ENCODE data around the gene RAMAC. TPM values are rescaled to one million over a fixed set of nuclear protein-coding genes. Genes with fewer than 3 reads are reported as not detected.

RAMAC gene
- total and polyA plus RNA-seq, 2 donors from 2014 or later: 18.3 to 20.3 TPM

- Histone ChIP-seq H3K9me3 (ENCODE audit: control insufficient read depth in 2 of 3, insufficient read depth in 1 of 3, low read length in 3 of 3) (no peaks in the 10 kb centered on the region), H3K4me3 (ENCODE audit: low read length in 3 of 3) (peak overlapping the region in 1 of 3 donors; percentile 91), H3K27ac (ENCODE audit: low read depth in 2 of 2, low read length in 2 of 2) (no peak overlapping the region), H3K9ac (ENCODE audit: low read length in 3 of 3) (no peak overlapping the region), H3K36me3 (ENCODE audit: control insufficient read depth in 2 of 3, insufficient read depth in 3 of 3, low read length in 3 of 3) (peaks cover 4 to 21% (median 8%) of the 10 kb centered on the region in 3 donors), H3K4me1 (ENCODE audit: control insufficient read depth in 2 of 3, insufficient read depth in 2 of 3, low read depth in 1 of 3, low read length in 3 of 3) (peaks cover 5 to 19% (median 16%) of the 10 kb centered on the region in 3 donors), H3K27me3 (ENCODE audit: control insufficient read depth, insufficient read depth, low read length) (no peaks in the 10 kb centered on the region)
- no peak for DNase-seq
- intact Hi-C loops (cut with DNase I): no loop called here
- FAIRE-seq: no peak
- TF ChIP-seq CTCF (IDR thresholded peaks at IDR 0.05; ENCODE audit: borderline replicate concordance, extremely low read depth, insufficient read depth): no peak
Observed at GRCh38 chr15:83012636-83013035, 26.6 kb downstream of the RAMAC start.

- TF ChIP-seq CTCF (IDR thresholded peaks at IDR 0.05; ENCODE audit: borderline replicate concordance, extremely low read depth, insufficient read depth): no peak
- Histone ChIP-seq H3K4me3 (ENCODE audit: low read length in 3 of 3) (no peak overlapping the region), H3K4me1 (ENCODE audit: control insufficient read depth in 2 of 3, insufficient read depth in 2 of 3, low read depth in 1 of 3, low read length in 3 of 3) (peaks cover 5 to 19% (median 16%) of the 10 kb centered on the region in 3 donors), H3K27me3 (ENCODE audit: control insufficient read depth, insufficient read depth, low read length) (no peaks in the 10 kb centered on the region), H3K27ac (ENCODE audit: low read depth in 2 of 2, low read length in 2 of 2) (no peak overlapping the region), H3K9ac (ENCODE audit: low read length in 3 of 3) (no peak overlapping the region), H3K36me3 (ENCODE audit: control insufficient read depth in 2 of 3, insufficient read depth in 3 of 3, low read length in 3 of 3) (peaks cover 1 to 24% (median 5%) of the 10 kb centered on the region in 3 donors), H3K9me3 (ENCODE audit: control insufficient read depth in 2 of 3, insufficient read depth in 1 of 3, low read length in 3 of 3) (no peaks in the 10 kb centered on the region)
- intact Hi-C loops (cut with DNase I): no loop called here
- FAIRE-seq (no peak), DNase-seq (no peak)
Observed at GRCh38 chr15:83014205-83014653, 28.2 kb downstream of the RAMAC start.

- no peak overlapping the region for H3K4me3 ChIP-seq (ENCODE audit: low read length in 3 of 3)
- intact Hi-C loops (cut with DNase I): no loop called here
- FAIRE-seq: no peak
Observed at GRCh38 chr15:83015361-83015760, 29.4 kb downstream of the RAMAC start.

More at GRCh38 chr15:83015361-83015760, 29.4 kb downstream of the RAMAC start:
- Histone ChIP-seq H3K27me3 (ENCODE audit: control insufficient read depth, insufficient read depth, low read length) (no peaks in the 10 kb centered on the region), H3K36me3 (ENCODE audit: control insufficient read depth in 2 of 3, insufficient read depth in 3 of 3, low read length in 3 of 3) (peaks cover 0 to 23% (median 3%) of the 10 kb centered on the region in 3 donors), H3K27ac (ENCODE audit: low read depth in 2 of 2, low read length in 2 of 2) (no peak overlapping the region), H3K4me1 (ENCODE audit: control insufficient read depth in 2 of 3, insufficient read depth in 2 of 3, low read depth in 1 of 3, low read length in 3 of 3) (peaks cover 2 to 16% (median 12%) of the 10 kb centered on the region in 3 donors), H3K9me3 (ENCODE audit: control insufficient read depth in 2 of 3, insufficient read depth in 1 of 3, low read length in 3 of 3) (no peaks in the 10 kb centered on the region), H3K9ac (ENCODE audit: low read length in 3 of 3) (no peak overlapping the region)
- TF ChIP-seq CTCF (IDR thresholded peaks at IDR 0.05; ENCODE audit: borderline replicate concordance, extremely low read depth, insufficient read depth): no peak
- DNase-seq: no peak
